HG02642 (cell line): ENCODE measurements around the gene ARSG.

ENCODE experiments used
- ATAC-seq: cut with Tn5 transposase; IDR thresholded peaks from one replicate; pipeline ENCODE4 v1.9.1; 2021; ENCODE audit warnings: mild to moderate bottlenecking; ENCODE audit not compliant: unreplicated experiment, poor library complexity

The ARSG gene

GRCh38 chr17:68459037-68459639, 167.8 kb downstream of the ARSG start:
- ATAC-seq = no peak

GRCh38 chr17:68460146-68460545, 168.9 kb downstream of the ARSG start:
- no peak for ATAC-seq

DNA sequence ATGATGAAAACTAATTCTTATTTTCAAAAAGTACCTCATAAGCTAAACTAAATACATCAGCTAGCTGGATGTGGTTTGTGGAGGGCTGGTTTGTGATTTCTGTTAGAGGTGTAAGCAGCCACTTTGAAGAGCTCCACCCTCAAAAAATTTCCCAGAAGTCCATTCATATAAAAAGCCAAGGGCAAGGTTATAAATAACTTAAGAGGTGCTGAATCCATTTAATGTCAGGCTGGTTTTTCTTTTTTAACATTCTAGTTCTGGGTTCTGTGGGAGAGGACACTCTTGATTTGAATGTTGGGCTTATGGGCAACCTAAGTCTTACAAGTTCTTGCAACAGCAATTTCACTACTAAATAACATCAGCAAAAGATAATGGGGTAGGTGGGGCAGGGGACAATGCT, 169.4 kb downstream of the ARSG start:
- no peak for ATAC-seq

DNA sequence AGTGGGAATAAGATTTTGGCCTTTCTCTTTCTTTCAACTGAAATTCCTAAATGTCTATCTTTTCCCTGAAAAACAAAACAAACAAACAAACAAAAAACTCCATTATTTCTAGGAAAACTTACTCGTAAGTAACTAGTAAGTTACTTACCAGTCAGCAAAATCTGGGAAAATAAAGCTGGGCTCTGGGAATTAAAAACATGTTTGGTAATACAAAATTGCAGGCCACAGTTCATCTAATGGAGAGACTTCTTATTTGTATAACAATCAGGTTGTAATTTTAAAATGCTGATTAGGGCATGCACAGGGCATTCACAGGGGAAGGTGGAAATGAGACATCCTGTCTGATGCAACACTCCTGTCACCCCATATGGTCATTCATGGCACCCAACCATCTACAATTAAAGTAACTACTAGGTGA, 169.8 kb downstream of the ARSG start:
- no peak for ATAC-seq

DNA sequence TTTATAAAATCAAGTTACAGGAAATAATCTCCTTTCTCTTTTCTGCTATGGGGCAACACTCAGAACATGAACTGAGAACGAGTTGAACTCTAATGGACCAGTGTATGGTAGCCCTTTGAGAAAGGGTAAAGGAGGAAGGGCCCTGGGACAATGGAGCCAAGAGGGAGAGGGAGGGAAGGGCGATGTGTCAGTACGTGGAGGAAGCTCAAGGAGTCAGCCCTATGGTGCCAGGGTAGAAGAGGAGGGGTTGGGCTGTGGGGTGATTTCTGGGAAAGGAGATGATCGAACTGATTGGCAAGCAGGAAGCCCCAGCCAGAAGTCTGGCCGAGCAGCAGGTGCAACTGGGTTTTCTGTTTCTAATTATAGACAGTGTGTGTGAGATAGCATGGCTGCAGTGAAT, 170.3 kb downstream of the ARSG start:
- no peak for ATAC-seq

DNA sequence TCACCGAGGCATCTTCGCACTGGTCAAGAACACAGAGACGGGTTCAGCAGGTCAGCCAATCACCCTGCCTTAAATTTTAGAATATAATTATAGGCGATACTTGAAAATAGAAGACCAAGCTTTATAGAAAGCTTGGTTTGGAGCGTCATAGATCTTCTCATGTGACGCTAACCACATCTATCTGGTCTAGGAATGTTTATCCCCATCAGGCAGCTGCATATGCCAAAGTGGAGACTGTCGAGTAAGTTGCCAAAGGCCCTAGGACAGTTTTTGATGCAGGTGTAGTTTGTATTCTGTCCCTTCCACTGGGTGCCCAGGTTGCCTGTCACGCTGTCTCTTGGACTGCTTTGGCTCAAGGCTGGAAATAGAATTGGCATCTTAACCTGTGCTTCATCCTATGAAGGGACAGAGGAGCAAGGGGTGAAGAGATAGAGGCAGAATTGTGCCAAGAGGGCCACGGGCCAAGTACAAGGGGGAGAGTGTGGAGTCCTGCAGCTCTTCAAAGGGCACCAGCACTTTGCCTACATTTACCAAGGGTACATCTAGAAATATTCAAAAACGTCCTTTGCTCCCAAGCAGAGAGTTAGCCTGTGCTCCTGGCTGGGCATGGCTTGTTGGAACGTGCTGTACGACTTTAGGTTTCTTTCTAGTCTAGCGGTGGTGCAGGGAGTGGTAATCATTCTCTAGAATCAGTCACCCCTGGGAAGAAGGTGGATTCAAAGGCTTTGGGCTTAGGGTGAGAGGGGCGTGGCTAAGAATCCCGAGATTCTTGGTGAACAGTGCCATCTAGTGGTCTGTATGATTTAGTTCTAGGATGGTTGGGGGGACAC, 171.3 kb downstream of the ARSG start:
- ATAC-seq = peak; percentile 46

DNA sequence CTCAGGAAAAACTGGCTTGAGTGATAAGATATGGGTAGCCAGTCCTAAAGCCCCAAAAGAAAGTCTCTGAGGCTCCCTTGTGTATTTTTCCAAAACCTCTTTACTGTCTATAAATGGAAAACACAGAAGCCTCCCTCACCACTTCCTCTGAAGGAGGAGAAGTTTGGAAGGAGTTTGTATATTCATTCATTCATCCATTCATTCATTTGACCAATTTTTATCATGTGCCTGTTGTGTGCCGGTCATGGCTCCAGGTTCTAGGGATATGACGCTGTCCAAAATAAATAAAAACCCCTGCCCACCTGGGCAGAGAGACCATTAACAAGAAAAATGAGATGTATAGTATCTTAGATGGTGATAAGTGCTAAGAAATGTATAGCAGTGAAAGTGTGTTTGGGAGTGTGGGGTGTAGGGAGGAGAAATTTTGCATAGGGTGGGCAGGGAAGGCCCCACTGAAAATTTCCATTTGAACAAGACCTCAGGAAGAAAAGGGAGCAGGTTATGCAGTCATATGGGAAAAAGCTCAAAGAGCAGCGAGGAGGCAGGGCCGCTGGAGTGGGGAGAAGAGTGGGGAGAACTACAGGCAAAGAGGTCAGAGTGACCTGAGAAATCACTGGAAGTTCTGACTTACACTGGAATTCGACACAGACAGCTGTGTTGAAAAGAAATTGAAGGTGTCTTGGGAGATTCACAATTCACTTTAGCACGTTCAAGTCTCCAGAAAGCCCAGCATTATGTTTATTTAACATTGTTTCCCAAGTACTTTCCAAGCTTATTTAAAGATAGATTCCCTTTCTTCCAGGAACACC, 172.1 kb downstream of the ARSG start:
- ATAC-seq = no peak

DNA sequence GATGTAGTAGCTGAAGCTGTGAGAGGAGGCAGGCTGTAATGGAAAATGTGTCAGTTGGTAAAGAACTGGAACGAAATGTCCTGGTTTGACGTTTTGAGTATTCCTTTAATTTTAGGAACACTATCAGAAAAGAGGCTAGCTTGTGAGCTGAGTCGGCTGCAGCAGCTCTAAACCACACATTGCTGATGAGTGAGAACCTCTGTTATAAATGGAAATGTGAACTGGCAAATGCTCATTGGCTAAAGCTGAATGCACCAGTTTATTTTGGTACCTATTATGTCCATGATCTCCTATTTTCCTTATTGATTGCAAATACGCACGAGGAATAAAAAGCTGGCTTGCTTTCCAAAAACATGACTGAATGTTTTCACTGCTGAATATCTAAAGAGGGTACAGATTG, 177.0 kb downstream of the ARSG start:
- no peak for ATAC-seq

DNA sequence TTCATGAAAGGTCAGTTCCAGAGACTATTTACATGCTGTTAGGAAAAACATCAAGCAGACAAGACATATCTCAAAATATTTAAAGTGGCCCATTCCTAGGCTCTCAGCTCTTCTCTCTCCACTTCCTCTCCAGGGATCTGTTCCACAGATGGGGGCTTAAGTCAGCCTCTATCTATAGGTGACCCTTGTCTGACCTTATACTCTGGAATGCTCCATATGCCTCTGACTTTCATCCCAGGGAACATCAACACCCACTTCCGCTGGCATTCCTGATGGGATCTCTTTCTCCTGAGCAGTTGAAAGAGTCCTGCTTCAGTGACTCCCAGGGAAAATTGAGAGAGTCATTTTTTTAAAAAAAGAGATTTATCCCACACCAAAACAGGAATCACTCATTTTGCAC, 177.5 kb downstream of the ARSG start:
- no peak for ATAC-seq
